Measurements from ENCODE around the gene MVB12B.

GRCh38 chr9:126490214-126490631 is 163.6 kb downstream of the MVB12B start:
- TF ChIP-seq POLR2A (IDR thresholded peaks at IDR 0.05) (no peak), CTCF (IDR thresholded peaks at IDR 0.05 in 4 of 5, conservative IDR thresholded peaks at IDR 0.05 in 1 of 5) (no peak)
